GM19193 (cell line): ENCODE results near the gene GLT8D1.
A peak's percentile ranks its signal among the peaks of the same experiment; 100 is the strongest.

Source experiments
- POLR2A ChIP-seq: IDR thresholded peaks from 4 replicates; pipeline ENCODE4 v1.6.1; 2011; ENCODE audit not compliant: insufficient read depth, insufficient read length; ENCODE audit errors: extremely low read depth

GLT8D1 gene

GRCh38 chr3:52693071-52693470 is 12.5 kb downstream of the GLT8D1 start:
- no peak for TF ChIP-seq POLR2A

GRCh38 chr3:52690560-52690959 is 15.0 kb downstream of the GLT8D1 start:
- TF ChIP-seq POLR2A = no peak

- no peak for TF ChIP-seq POLR2A
These were observed 16.4 kb downstream of the GLT8D1 start for GRCh38 chr3:52689151-52689550.

- TF ChIP-seq POLR2A = no peak
These were observed 17.3 kb downstream of the GLT8D1 start for GRCh38 chr3:52688266-52688665.

GRCh38 chr3:52685709-52686691 is 19.6 kb downstream of the GLT8D1 start, which contains the start of the genes GNL3 and PBRM1:
TSS of gene GNL3 (plus strand) at chr3:52686032. CDS start at chr3:52686093, 61 bp downstream.
TSS of gene PBRM1 (minus strand) at chr3:52685913.
- TF ChIP-seq POLR2A = peak; percentile 95

- no peak for TF ChIP-seq POLR2A
These were observed 20.3 kb downstream of the GLT8D1 start for GRCh38 chr3:52685285-52685708.

- TF ChIP-seq POLR2A = no peak
These were observed 21.4 kb downstream of the GLT8D1 start for GRCh38 chr3:52684184-52684583.

GRCh38 chr3:52683611-52684010 is 22.0 kb downstream of the GLT8D1 start:
- TF ChIP-seq POLR2A = no peak

GRCh38 chr3:52682016-52682415 is 23.6 kb downstream of the GLT8D1 start:
- TF ChIP-seq POLR2A = no peak

GRCh38 chr3:52681596-52681995 is 24.0 kb downstream of the GLT8D1 start:
- TF ChIP-seq POLR2A = no peak

GRCh38 chr3:52679811-52680210 is 25.8 kb downstream of the GLT8D1 start:
- no peak for TF ChIP-seq POLR2A

GRCh38 chr3:52679199-52679538 is 26.4 kb downstream of the GLT8D1 start:
- TF ChIP-seq POLR2A = no peak

GRCh38 chr3:52678265-52679198 is 27.1 kb downstream of the GLT8D1 start:
- TF ChIP-seq POLR2A = no peak

- TF ChIP-seq POLR2A = no peak
These were observed 33.9 kb downstream of the GLT8D1 start for GRCh38 chr3:52671676-52672075.
